Right cardiac atrium (tissue), 5 donors: ENCODE results near the gene VSX2. TPM values are rescaled to one million over a fixed set of nuclear protein-coding genes. Genes with fewer than 3 reads are reported as not detected.

Experiments used
- ATAC-seq, 2 donors: fragments of 200-7000 bp; cut with Tn5 transposase; one replicate each; pipeline versions ENCODE4 v1.8.0 to v1.9.1; 2020; ENCODE audit warnings: moderate library complexity in 2 of 2, mild to moderate bottlenecking in 1 of 2
- DNase-seq, 3 donors: peaks; one replicate each; pipeline ENCODE4 v3.0.0-alpha.2; 2020
- H3K27ac ChIP-seq: one replicate; pipeline ENCODE4 v1.5.1; 2013; ENCODE audit warnings: mild to moderate bottlenecking, low read length, control low read depth, moderate library complexity
- H3K27me3 ChIP-seq: one replicate; pipeline ENCODE4 v1.6.1; 2013; ENCODE audit not compliant: control insufficient read depth, insufficient read depth
- H3K4me1 ChIP-seq: one replicate; pipeline ENCODE4 v1.6.1; 2013; ENCODE audit warnings: low read length; ENCODE audit not compliant: control insufficient read depth, insufficient read depth
- H3K4me3 ChIP-seq: one replicate; pipeline ENCODE4 v1.5.1; 2013; ENCODE audit warnings: low read length, control low read depth
- H3K9me3 ChIP-seq: one replicate; pipeline ENCODE4 v1.6.1; 2013; ENCODE audit warnings: low read length; ENCODE audit not compliant: control insufficient read depth
- WGBS: extraction: QIAGEN DNeasy Blood & Tissue Kit; methylation state at CpG from one replicate; pipeline ENCODE4 v1.1.7; 2013; 5-methylcytosine and 5-hydroxymethylcytosine counted together
- intact Hi-C, 4 donors: fragments of 100-400 bp; cut with DNase I; formaldehyde crosslinking; loops; one replicate each; pipeline versions ENCODE4 v1.11.0 to v1.14.0; 2022 to 2023
- polyA plus RNA-seq: library from polyadenylated mRNA; stranded (reverse); fragments of 200-250 nt; gene quantifications from one replicate; pipeline ENCODE4 v1.2.3, GENCODE V29; 2013
- total RNA-seq, 4 donors: library from RNA; stranded (reverse); fragmentation: NEBNext Ultra II Directional; extraction: Animal tissue kit (Norgen Biotek cat#: 25700); gene quantifications; one replicate each; pipeline ENCODE4 v1.2.1, GENCODE V29; 2021
- donor health status: healthy with polysubstance abuse.
- donor health status: DM: no; HTN: yes; CAD: no.
- donor health status: DM: no; HTN: no; CAD: no.
- donor health status: DM: no; HTN: yes; CAD: no; lungs with severe emphysema.
- donor health status: DM: yes; HTN: yes; CAD: no.

VSX2 gene
- total and polyA plus RNA-seq, 5 donors: not detected

GRCh38 chr14:74246542-74246941 is 7.3 kb downstream of the VSX2 start:
- no peak overlapping the region for H3K4me3 ChIP-seq
- 75% methylated on average over 8 of the region's 8 CpGs for WGBS
- intact Hi-C loops: loop anchor here in 1 of 4 donors (5.0 kb wide), 1 partner anchor 139 kb away; no protein-coding TSS in a partner anchor

GRCh38 chr14:74248017-74248416 is 8.8 kb downstream of the VSX2 start:
- WGBS: 57% methylated on average over 6 of the region's 6 CpGs
- no peak for DNase-seq
- no peaks in the 10 kb centered on the region for H3K4me1 ChIP-seq
- no peaks in the 10 kb centered on the region for H3K9me3 ChIP-seq
- H3K27me3 ChIP-seq: no peaks in the 10 kb centered on the region
- no peak overlapping the region for H3K4me3 ChIP-seq
- no peak overlapping the region for H3K27ac ChIP-seq
- no peak for ATAC-seq
- intact Hi-C loops: loop anchor here in 1 of 4 donors (5.0 kb wide), 1 partner anchor 141 kb away; no protein-coding TSS in a partner anchor

More at GRCh38 chr14:74246542-74246941, 7.3 kb downstream of the VSX2 start:
- no peak for DNase-seq
- Histone ChIP-seq H3K27me3 (no peaks in the 10 kb centered on the region), H3K27ac (no peak overlapping the region), H3K9me3 (no peaks in the 10 kb centered on the region), H3K4me1 (no peaks in the 10 kb centered on the region)
- no peak for ATAC-seq

DNA sequence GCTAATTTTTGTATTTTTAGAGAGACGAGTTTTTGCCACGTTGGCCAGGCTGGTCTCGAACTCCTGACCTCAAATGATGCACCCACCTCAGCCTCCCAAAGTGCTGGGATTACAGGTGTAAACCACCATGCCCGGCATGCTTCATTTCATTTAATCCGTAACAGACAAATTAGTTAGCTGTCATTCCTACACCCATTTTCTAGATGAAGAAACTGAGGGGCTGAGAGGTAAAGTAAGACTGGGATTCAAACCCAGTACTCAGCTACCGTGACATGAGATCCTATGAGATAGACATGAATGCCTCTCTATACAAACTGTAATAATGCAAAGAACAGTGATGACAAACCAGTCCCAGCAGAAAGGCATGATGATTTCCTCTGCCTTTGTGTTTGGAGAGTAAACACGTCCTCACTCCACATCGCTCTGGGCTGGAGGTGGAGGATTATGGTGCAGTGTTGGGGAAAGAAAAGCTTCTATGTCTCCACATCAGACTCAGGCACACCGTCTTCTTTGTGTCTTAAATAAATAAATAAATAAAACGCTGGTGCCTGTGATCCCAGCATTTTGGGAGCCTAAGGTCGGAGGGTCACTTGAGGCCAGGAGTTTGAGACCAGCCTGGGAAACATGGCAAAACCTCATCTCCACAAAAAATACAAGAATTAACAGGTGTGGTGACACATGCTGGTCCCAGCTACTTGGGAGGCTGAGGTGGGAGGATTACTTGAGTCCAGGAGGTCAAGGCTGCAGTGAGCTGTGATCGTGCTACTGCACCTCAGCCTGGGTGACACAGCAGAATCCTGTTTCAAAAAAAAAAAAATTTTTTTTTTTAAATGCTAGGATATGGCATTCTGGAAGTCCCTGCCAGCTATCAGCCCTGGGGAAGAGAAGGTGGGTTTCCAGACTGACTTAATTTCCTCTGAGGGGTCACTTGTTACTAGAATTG is 10.5 kb downstream of the VSX2 start:
- H3K9me3 ChIP-seq: no peaks in the 10 kb centered on the region
- H3K4me3 ChIP-seq: no peak overlapping the region
- no peak for ATAC-seq
- intact Hi-C loops: loop anchor here in 3 of 4 donors (5.0 kb wide), 2 partner anchors 137 to 142 kb away; no protein-coding TSS in a partner anchor
- 77% methylated on average over 12 of the region's 12 CpGs for WGBS
- H3K27me3 ChIP-seq: no peaks in the 10 kb centered on the region
- no peaks in the 10 kb centered on the region for H3K4me1 ChIP-seq
- no peak overlapping the region for H3K27ac ChIP-seq
- DNase-seq: no peak

GRCh38 chr14:74255281-74255680 is 16.0 kb downstream of the VSX2 start:
- WGBS: 79% methylated on average over 3 of the region's 3 CpGs
- Histone ChIP-seq H3K27ac (no peak overlapping the region), H3K4me1 (peaks cover 3% of the 10 kb centered on the region), H3K9me3 (no peaks in the 10 kb centered on the region), H3K4me3 (no peak overlapping the region), H3K27me3 (no peaks in the 10 kb centered on the region)
- intact Hi-C loops: loop anchor here in 1 of 4 donors (5.0 kb wide), 1 partner anchor 143 kb away; no protein-coding TSS in a partner anchor
- no peak for DNase-seq
- no peak for ATAC-seq

DNA sequence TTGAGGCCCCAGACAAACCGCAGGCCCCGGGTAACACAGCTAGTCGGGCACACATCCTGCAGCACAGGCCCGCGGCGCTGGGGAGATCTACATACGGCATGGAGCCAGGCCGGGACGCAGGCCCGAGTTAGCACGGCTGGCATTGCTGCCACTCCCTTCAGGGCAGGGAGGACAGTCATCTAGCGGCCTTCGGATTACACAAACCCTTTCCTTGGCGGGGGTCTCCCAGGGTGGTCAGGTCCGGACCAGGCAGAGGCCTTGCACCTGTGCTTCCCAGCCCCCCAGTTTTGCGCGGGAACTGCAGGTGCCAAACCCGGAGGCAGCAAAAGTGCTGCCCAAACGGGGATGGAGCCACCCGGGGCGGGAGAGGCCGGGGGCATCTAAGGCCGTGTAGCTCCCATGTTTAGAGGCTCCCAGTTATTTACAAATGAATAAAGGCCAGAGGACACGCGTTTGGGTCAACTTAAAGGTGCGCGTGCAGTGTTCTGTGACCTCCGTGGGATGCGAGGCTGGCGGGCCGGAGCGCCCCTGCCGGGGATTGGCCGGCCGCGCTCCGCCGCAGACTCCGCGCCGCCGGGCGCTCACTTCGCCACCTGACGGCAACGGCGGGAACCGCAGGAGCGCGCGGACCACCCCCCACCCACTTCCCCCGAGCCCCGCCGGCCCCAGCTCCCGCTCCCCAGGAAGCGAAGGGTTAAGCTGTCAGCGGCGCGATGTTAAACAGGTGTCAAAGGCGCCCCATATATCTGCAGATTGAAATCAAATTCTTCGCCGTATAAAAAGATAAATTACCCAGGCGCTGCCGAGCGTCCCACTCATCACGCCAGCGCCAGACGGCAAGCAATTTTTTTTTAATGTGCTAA is 18.1 kb downstream of the VSX2 start:
- DNase-seq (peak; percentile 37 to 76 (median 73)), ATAC-seq (peak; percentile 86)
- Histone ChIP-seq H3K27ac (no peak overlapping the region), H3K4me1 (peaks cover 3% of the 10 kb centered on the region), H3K4me3 (peak overlapping the region; percentile 94), H3K27me3 (no peaks in the 10 kb centered on the region), H3K9me3 (no peaks in the 10 kb centered on the region)
- intact Hi-C loops: loop anchor here in 2 of 4 donors (2.0 to 5.0 kb wide), 2 partner anchors 145 to 147 kb away; no protein-coding TSS in a partner anchor
- 3% methylated on average over 68 of the region's 68 CpGs for WGBS

DNA sequence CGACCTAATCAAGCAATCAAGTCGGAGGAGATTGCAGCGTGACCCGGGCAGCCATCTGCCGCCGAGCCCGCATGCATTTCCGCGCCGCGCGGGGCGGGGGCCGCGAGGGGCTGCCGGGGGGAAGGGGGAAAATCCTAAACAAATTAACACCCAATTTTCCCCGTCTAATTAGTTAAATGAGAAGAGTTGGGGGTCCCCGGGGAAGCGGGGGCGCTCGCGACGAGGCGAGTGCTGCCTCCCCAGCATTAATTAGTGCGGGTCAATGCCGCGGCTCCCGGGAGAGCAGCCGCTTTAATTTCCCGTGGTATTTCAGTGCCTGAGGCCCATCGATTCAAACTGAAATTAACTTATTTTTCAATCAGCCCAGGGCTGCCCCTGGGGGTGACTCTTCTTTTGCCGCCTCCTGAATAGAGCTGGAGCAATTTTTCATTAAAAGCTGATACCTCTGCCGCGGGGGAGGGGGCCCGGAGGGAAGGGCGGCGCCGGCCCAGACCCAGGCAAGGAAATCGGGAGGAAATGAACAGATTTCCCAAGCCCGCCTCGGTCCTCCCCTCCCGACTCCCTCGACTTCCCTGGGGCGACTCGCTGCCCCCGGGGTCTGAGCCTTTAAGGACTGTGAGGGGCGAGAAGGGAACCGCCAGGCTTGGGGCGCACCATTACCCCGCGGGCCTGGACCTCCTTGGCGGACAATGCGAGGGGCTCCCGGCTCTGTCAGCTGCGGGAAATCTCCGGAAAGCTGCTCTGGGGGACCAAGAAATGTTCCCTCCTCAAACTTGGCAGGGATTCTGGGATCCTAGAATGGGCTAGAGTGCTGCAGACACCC is 18.9 kb downstream of the VSX2 start:
- intact Hi-C loops: loop anchor here in 2 of 4 donors (2.0 to 5.0 kb wide), 2 partner anchors 146 to 147 kb away; no protein-coding TSS in a partner anchor
- Histone ChIP-seq H3K9me3 (no peaks in the 10 kb centered on the region), H3K4me1 (peaks cover 3% of the 10 kb centered on the region), H3K27me3 (no peaks in the 10 kb centered on the region), H3K27ac (no peak overlapping the region), H3K4me3 (peak overlapping the region; percentile 94)
- peak in 1 of 3 donors; percentile 66 for DNase-seq
- 4% methylated on average over 56 of the region's 56 CpGs for WGBS
- peak in 1 of 2 donors; percentile 60 for ATAC-seq

- ATAC-seq (peak in 1 of 2 donors; percentile 15), DNase-seq (no peak)
- no peaks in the 10 kb centered on the region for H3K27me3 ChIP-seq
- intact Hi-C loops: loop anchor here in 1 of 4 donors (5.0 kb wide), 1 partner anchor 146 kb away; no protein-coding TSS in a partner anchor
- peaks cover 3% of the 10 kb centered on the region for H3K4me1 ChIP-seq
- no peak overlapping the region for H3K27ac ChIP-seq
- no peaks in the 10 kb centered on the region for H3K9me3 ChIP-seq
- H3K4me3 ChIP-seq: no peak overlapping the region
- WGBS: 64% methylated on average over 3 of the region's 3 CpGs
Measured at GRCh38 chr14:74258764-74259035, 19.5 kb downstream of the VSX2 start.

GRCh38 chr14:74259513-74259912 is 20.3 kb downstream of the VSX2 start:
- H3K4me1 ChIP-seq: peaks cover 3% of the 10 kb centered on the region
- H3K9me3 ChIP-seq: no peaks in the 10 kb centered on the region
- no peak overlapping the region for H3K4me3 ChIP-seq
- DNase-seq (no peak), ATAC-seq (no peak)
- no peak overlapping the region for H3K27ac ChIP-seq
- no peaks in the 10 kb centered on the region for H3K27me3 ChIP-seq
- intact Hi-C loops: loop anchor here in 1 of 4 donors (5.0 kb wide), 1 partner anchor 147 kb away; no protein-coding TSS in a partner anchor
- WGBS: 97% methylated on average over 12 of the region's 12 CpGs

DNA sequence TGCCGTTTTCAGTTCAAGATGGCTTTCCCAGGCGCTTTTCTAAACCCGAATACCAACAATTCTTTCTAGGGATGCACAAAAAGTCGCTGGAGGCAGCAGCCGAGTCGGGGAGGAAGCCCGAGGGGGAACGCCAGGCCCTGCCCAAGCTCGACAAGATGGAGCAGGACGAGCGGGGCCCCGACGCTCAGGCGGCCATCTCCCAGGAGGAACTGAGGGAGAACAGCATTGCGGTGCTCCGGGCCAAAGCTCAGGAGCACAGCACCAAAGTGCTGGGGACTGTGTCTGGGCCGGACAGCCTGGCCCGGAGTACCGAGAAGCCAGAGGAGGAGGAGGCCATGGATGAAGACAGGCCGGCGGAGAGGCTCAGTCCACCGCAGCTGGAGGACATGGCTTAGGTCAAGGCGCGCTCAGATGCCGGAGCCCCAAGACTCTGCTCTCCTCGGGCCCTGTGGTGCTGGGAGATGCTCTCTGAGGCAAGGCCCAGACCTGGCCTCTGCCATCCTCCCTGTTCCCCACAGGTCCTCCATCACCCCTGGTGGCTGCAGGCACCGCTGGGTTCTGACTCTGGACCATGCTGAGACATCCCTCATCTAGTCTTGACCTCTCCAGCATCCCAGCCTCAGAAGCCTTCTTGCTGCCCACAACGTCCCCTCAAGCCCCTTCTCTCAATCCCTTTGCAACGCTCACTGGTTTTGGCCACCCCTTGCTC is 21.4 kb downstream of the VSX2 start:
- H3K27me3 ChIP-seq: no peaks in the 10 kb centered on the region
- no peak for DNase-seq
- H3K4me3 ChIP-seq: no peak overlapping the region
- ATAC-seq: no peak
- H3K4me1 ChIP-seq: peaks cover 3% of the 10 kb centered on the region
- WGBS: 92% methylated on average over 29 of the region's 29 CpGs
- intact Hi-C loops: no loop called here
- H3K27ac ChIP-seq: no peak overlapping the region
- H3K9me3 ChIP-seq: no peaks in the 10 kb centered on the region

- no peak overlapping the region for H3K4me3 ChIP-seq
- DNase-seq (no peak), ATAC-seq (no peak)
- intact Hi-C loops: no loop called here
- peaks cover 3% of the 10 kb centered on the region for H3K4me1 ChIP-seq
- no peak overlapping the region for H3K27ac ChIP-seq
- H3K9me3 ChIP-seq: no peaks in the 10 kb centered on the region
- WGBS: 79% methylated on average over 4 of the region's 4 CpGs
- H3K27me3 ChIP-seq: no peaks in the 10 kb centered on the region
Measured at GRCh38 chr14:74261288-74261687, 22.0 kb downstream of the VSX2 start.
